Measurements from ENCODE around the gene GRM7.

GRM7 gene

DNA sequence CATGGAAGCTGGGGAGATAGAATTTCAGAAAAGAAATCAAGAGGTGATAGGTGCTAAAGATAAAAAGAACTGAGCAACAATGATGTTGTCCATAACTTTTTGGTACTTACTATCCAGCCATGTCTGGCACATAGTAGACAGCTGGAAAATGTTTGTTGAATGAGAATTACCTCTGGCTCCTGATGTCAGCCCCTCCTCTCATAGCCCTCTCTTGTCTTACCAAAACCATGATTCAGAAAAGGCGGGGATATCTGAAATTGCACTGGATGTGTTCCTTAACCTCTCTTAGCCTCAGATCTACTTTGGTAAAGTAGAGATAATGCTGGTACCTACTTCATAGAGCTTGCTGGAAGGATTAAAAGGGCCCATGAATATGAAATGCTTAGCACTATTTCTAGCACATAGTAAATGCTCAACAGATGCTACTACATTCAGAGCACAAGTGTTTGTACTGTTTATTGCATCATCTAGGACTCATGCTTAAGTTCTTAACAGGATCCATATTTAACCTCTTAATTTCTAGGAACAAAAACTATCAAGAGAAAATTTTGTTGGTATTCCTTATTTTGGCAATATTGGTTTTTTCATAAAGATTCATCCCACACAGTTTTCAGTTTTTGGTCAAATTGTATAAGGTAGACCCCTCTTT is 859.9 kb downstream of the GRM7 start:
- Mint-ChIP-seq H3K36me3 (no peaks in the 10 kb centered on the region), H3K9me3 (no peaks in the 10 kb centered on the region), H3K4me1 (no peaks in the 10 kb centered on the region), H3K27me3 (no peaks in the 10 kb centered on the region), H3K4me3 (no peak overlapping the region), H3K27ac (no peak overlapping the region)
- no peak for ATAC-seq

DNA sequence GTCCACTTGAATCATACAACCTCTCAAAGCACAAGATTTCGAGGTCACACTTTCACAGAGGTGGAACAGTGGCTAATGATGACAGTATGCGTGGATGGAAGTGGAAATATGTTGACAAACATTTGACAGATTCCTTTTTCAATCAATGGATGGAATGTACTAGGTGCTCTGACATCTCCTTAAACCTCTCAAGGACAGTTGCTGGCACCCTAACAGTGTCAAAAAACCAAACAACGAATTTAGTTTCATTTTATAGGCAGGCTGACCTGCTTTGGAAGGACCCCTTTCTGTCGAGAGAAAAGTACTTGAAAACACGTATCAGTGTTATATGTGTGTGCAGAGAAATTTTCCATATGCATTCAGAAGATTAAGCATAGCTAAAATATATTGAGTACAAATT is 861.0 kb downstream of the GRM7 start:
- Mint-ChIP-seq H3K36me3 (no peaks in the 10 kb centered on the region), H3K4me1 (no peaks in the 10 kb centered on the region), H3K4me3 (no peak overlapping the region), H3K27ac (no peak overlapping the region), H3K9me3 (no peaks in the 10 kb centered on the region), H3K27me3 (no peaks in the 10 kb centered on the region)
- no peak for ATAC-seq

DNA sequence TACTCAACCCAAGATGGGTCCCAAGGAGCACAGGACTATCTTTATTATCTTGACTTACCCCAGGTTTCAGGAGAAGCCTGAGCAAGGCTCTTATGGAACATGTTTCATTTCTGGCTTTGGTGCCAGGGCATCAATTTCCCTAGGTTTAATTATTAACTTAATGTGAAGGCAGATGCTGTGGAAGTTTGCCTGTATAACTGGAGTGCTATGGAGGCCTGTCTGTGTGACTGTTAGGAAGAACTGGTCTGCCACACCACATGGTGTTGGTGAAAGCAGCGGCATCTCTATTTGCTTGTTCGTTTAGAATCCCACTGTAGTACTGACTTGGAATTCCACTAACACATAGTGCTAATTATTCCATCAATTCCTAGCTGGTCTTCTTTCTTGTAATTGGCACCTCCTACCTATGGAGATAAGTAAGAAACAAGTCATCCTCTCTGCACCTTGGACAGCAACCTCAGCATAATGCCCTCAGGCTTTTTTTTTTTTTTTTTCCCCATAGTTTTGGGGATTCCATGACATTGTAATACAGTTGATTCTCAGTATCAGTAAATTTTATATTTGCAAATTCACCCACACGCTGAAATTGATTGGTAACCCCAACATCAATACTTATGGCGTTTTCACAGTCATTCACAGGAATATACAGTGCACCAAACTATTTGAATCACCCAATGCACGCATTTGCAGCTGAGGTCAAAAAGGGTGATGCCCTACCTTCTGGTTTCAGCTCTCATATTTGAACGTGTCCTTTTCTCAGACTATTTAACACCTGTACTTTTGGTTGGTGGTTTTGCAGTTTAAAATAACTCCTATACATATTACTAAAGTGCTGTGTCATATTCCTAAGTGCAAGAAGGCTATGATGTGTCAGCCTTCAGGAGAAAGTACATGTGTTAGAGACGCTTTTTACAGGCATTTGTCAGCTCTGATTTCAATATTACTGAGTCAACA is 867.9 kb downstream of the GRM7 start:
- Mint-ChIP-seq H3K27me3 (no peaks in the 10 kb centered on the region), H3K27ac (no peak overlapping the region), H3K4me3 (no peak overlapping the region), H3K9me3 (no peaks in the 10 kb centered on the region), H3K36me3 (no peaks in the 10 kb centered on the region), H3K4me1 (no peaks in the 10 kb centered on the region)
- ATAC-seq = no peak

- Mint-ChIP-seq H3K27ac (no peak overlapping the region), H3K36me3 (no peaks in the 10 kb centered on the region), H3K27me3 (no peaks in the 10 kb centered on the region), H3K9me3 (peaks cover 2% of the 10 kb centered on the region), H3K4me3 (no peak overlapping the region), H3K4me1 (no peaks in the 10 kb centered on the region)
- no peak for ATAC-seq
Observed at GRCh38 chr3:7733933-7734332, 873.0 kb downstream of the GRM7 start.

DNA sequence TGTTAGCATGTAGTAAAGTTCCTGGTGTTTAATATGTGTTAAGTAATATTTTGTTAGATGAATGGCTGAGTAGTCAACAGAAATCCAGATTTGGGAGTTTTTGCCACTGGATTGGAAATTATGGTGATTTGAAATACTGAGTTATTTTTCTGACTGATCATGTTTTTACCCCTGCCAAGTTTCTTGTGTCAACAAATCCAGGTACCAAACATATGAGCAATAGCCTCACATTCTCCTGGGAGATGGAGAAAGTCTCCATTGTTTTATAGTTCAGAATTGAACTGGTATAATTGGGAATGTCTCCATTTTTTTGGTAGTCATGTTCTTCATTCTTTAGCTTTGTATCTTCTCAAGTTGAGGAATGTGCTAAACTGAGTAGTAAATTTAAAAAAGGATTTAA is 873.5 kb downstream of the GRM7 start:
- H3K4me3 Mint-ChIP-seq = no peak overlapping the region

DNA sequence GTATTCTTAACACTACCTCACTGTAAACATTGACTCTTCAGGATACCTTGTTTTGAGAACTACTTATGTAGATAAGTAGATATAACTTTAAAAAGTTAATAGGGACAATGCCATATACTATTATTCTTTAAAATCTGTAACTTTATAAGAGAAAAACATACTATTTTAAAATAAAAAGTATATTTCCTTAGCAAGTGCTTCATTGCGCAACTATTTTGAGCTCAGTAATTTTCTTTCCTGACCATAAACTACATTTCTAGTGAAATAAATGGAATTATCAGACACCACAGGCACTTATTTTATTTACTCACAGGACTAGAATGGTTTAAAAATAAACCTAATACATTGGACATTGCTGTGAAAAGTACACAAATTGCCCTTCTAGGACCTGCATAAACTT is 876.3 kb downstream of the GRM7 start:
- Mint-ChIP-seq H3K36me3 (no peaks in the 10 kb centered on the region), H3K4me1 (no peaks in the 10 kb centered on the region), H3K9me3 (peaks cover 2% of the 10 kb centered on the region), H3K4me3 (no peak overlapping the region), H3K27me3 (no peaks in the 10 kb centered on the region), H3K27ac (no peak overlapping the region)
- no peak for ATAC-seq

More for the DNA sequence above, 873.5 kb downstream of the GRM7 start:
- Mint-ChIP-seq H3K4me1 (no peaks in the 10 kb centered on the region), H3K36me3 (no peaks in the 10 kb centered on the region), H3K9me3 (peaks cover 2% of the 10 kb centered on the region), H3K27me3 (no peaks in the 10 kb centered on the region), H3K27ac (no peak overlapping the region)
- ATAC-seq = no peak

GRCh38 chr3:7739754-7740153 is 878.8 kb downstream of the GRM7 start:
- Mint-ChIP-seq H3K4me1 (no peaks in the 10 kb centered on the region), H3K4me3 (no peak overlapping the region), H3K27me3 (no peaks in the 10 kb centered on the region), H3K27ac (no peak overlapping the region), H3K36me3 (no peaks in the 10 kb centered on the region), H3K9me3 (peaks cover 2% of the 10 kb centered on the region)
- no peak for ATAC-seq

GRCh38 chr3:7740458-7740857 is 879.5 kb downstream of the GRM7 start:
- ATAC-seq = no peak
- Mint-ChIP-seq H3K36me3 (no peaks in the 10 kb centered on the region), H3K4me1 (no peaks in the 10 kb centered on the region), H3K4me3 (no peak overlapping the region), H3K27ac (no peak overlapping the region), H3K27me3 (no peaks in the 10 kb centered on the region), H3K9me3 (peaks cover 2% of the 10 kb centered on the region)

DNA sequence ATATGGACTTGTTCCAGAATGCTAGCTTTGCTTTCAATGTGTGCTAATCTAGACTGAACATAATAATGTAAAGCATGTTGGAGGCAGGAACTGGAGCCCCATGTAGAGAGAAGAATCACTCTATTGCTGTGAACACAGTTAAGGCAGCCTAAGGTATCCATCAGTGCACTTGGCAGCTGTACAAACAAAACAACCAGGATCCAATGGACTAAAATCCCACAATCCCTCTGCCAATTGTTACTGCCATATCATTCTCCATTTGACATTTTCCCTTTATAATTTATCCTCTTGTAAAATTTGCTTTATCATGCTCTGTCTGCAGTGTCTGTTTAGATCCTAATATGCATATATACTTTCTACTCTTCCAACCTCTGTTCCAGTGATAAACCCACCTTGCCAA is 883.9 kb downstream of the GRM7 start:
- H3K27ac Mint-ChIP-seq = no peak overlapping the region
- H3K4me3 Mint-ChIP-seq = no peak overlapping the region
- no peak for ATAC-seq
- H3K27me3 Mint-ChIP-seq = no peaks in the 10 kb centered on the region
- H3K36me3 Mint-ChIP-seq = no peaks in the 10 kb centered on the region
- H3K4me1 Mint-ChIP-seq = no peaks in the 10 kb centered on the region
- no peaks in the 10 kb centered on the region for H3K9me3 Mint-ChIP-seq

- Mint-ChIP-seq H3K9me3 (no peaks in the 10 kb centered on the region), H3K4me1 (no peaks in the 10 kb centered on the region), H3K4me3 (no peak overlapping the region), H3K36me3 (no peaks in the 10 kb centered on the region), H3K27me3 (no peaks in the 10 kb centered on the region), H3K27ac (no peak overlapping the region)
- ATAC-seq = no peak
Observed at GRCh38 chr3:7745711-7746110, 884.8 kb downstream of the GRM7 start.

GRCh38 chr3:7749931-7750695 is 889.2 kb downstream of the GRM7 start:
- no peak overlapping the region for H3K4me3 Mint-ChIP-seq
- no peaks in the 10 kb centered on the region for H3K27me3 Mint-ChIP-seq
- H3K27ac Mint-ChIP-seq = no peak overlapping the region
- no peaks in the 10 kb centered on the region for H3K4me1 Mint-ChIP-seq
- H3K36me3 Mint-ChIP-seq = no peaks in the 10 kb centered on the region
- H3K9me3 Mint-ChIP-seq = no peaks in the 10 kb centered on the region
- no peak for ATAC-seq

- ATAC-seq = no peak
- H3K4me3 Mint-ChIP-seq = no peak overlapping the region
- H3K27me3 Mint-ChIP-seq = no peaks in the 10 kb centered on the region
- H3K4me1 Mint-ChIP-seq = no peaks in the 10 kb centered on the region
- peaks cover 3% of the 10 kb centered on the region for H3K9me3 Mint-ChIP-seq
- H3K36me3 Mint-ChIP-seq = no peaks in the 10 kb centered on the region
- H3K27ac Mint-ChIP-seq = no peak overlapping the region
Observed at GRCh38 chr3:7752005-7752404, 891.1 kb downstream of the GRM7 start.

DNA sequence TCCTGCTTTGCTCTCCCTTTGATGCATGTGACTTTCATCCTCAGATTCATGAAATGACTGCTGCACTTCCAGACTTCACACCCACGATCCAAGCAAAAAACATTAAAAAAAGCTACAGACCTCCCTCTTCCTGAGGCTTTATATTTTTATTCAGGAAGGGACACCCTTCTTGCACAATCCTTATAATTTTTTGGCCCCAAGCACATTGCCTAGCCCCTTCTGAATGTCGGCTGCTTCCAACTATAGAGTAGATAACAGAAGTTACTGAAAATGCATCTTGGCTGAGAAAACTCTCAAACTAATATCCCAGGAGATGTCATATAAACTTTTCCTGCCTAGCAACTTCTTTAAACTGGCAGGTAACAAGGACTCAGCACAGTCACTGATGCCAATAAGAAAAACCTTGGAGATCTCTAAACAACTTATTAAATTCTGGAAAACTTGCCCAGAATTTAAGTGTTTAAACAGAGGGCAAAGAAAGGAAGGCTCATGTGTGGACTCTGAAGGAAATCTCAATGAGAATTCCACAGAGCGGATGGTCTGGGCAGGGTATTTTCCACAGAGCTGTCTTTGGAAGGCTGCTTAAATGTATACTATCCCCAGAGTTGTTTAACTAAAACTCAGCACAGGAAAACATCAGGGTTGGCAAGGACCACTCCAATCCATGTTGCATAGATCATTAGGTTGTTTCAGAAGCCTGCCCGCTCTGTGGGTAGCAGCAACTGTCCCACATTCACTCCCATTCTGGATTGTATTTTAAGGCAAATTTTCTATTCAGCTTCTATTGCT is 893.9 kb downstream of the GRM7 start:
- Mint-ChIP-seq H3K36me3 (no peaks in the 10 kb centered on the region), H3K4me3 (no peak overlapping the region), H3K27me3 (no peaks in the 10 kb centered on the region), H3K4me1 (no peaks in the 10 kb centered on the region), H3K9me3 (peaks cover 6% of the 10 kb centered on the region), H3K27ac (no peak overlapping the region)
- ATAC-seq = no peak

DNA sequence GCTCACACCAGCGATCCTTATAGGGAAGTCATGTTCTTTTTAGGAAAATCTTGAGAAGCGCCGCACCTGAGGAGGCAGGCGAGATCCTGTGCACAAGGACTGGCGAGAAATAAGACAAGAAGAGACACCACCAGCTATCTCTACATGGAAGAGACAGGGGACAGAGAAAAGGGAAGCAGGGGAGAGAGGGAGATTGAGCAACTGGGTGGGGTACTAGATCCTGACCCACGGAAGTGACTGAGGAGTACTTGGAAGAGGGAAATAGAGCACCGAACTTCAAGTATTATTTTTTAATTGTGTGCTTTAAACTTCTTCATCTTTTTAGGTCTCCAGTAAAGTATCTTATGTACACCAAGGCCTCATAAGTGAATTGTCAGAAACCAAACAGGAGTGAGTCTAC is 898.7 kb downstream of the GRM7 start:
- no peak overlapping the region for H3K27ac Mint-ChIP-seq
- H3K27me3 Mint-ChIP-seq = no peaks in the 10 kb centered on the region
- ATAC-seq = no peak
- H3K36me3 Mint-ChIP-seq = no peaks in the 10 kb centered on the region
- no peaks in the 10 kb centered on the region for H3K4me1 Mint-ChIP-seq
- H3K4me3 Mint-ChIP-seq = no peak overlapping the region
- peaks cover 6% of the 10 kb centered on the region for H3K9me3 Mint-ChIP-seq

- Mint-ChIP-seq H3K36me3 (no peaks in the 10 kb centered on the region), H3K4me1 (no peaks in the 10 kb centered on the region), H3K9me3 (peaks cover 6% of the 10 kb centered on the region), H3K27ac (no peak overlapping the region), H3K27me3 (no peaks in the 10 kb centered on the region), H3K4me3 (no peak overlapping the region)
- ATAC-seq = no peak
Observed at GRCh38 chr3:7760718-7761117, 899.8 kb downstream of the GRM7 start.
